GM21737 (cell line): ENCODE data around the gene PSENEN.

Experiments
- ATAC-seq: cut with Tn5 transposase; IDR thresholded peaks from one replicate; pipeline ENCODE4 v1.9.1; 2021; ENCODE audit warnings: mild to moderate bottlenecking, moderate library complexity; ENCODE audit not compliant: unreplicated experiment

Gene PSENEN, protein sequence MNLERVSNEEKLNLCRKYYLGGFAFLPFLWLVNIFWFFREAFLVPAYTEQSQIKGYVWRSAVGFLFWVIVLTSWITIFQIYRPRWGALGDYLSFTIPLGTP

GRCh38 chr19:35745328-35746086 is at the start of gene PSENEN, which contains the start of gene U2AF1L4:
PSENEN (plus strand) TSS chr19:35745651; CDS start chr19:35745931, 280 bp downstream.
U2AF1L4 (minus strand) TSS chr19:35745418; CDS start chr19:35745391, 27 bp downstream.
- ATAC-seq: peak; percentile 35

DNA sequence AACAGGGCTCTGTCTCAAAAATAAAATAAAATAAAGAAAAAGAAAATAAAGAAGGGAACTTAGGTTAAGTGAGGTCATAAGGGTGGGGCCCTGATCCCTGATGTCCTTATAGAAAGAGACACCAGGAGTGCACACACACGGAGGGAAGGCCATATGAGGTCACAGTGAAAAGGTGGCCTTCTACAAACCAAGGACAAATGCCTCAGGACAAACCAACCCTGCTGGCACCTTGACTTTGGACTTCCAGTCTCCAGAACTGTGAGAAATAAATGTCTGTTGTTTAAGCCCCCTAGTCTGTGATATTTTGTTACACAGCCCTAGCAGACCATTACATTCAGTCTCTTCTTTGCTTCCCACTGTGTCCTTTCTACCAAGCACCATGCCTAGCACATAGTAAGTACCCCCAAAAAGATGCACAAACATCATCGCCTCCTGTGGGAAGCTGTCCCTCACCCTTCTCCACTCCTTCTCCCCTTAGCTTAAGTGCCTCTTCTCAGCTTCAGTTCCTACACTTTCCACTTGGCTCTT is 49.5 kb upstream of the PSENEN start:
- no peak for ATAC-seq

DNA sequence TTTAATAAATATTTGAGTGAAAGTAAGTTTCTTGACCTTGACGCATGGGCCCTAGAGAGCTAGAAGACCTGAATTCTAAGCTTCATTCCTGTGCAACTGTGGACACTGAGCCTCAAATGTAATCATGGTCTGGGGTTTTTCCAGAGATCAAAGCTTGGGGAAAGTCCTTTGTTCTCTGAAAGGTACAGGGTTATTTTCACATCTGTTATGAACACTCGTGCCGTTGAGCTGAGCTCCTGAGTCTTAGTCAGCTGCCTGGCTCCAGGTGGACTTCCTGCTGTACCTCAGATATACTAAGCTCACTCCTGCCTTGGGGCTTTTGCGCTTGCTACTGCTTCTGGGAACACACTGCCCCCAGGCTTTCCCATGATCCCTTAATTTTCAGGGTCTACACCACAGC is 48.6 kb upstream of the PSENEN start:
- no peak for ATAC-seq

GRCh38 chr19:35702223-35703012 is 43.0 kb upstream of the PSENEN start:
- peak; percentile 95 for ATAC-seq

DNA sequence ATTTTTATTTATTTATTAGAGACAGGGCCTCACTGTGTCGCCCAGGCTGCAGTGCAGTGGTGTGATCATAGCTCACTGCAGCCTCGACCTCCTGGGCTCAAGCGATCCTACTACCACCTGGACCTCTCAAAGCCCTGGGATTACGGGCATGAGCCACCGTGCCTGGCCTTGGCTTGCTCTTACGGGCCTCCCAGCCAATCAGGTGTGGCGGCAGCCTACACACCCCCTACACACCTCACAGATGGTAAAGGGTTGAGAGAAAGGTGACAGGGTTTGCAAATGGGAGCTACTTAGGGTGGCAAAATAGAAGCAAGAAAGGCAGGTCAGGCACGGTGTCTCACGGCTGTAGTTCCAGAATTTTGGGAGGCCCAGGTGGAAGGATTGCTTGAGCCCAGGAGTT is 42.1 kb upstream of the PSENEN start:
- no peak for ATAC-seq

DNA sequence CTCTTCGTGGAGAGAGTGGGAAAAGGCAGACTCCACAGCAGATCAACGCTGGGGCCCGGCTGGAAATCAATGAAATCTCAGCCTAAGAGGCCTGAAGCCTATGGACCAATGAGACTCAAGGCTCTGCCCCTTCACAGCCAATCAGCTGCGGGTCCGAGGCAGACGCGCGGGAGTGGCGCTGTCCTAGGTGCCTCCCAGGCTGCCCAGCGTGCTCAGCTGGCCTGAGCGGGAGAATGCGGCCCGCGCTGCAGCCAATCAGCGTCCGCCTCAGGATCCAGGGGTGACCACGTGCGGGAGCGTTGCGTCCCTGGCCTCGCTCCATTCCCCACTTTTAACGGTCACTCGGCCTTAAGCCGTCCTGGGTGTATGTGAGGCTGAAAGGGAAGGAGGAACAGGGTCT is 41.2 kb upstream of the PSENEN start, which contains the start of gene ZBTB32:
Gene ZBTB32, plus strand, starts transcription at position 341 of the 400 bp plus-strand sequence. CDS start 10,069 bp downstream, outside the sequence.
- ATAC-seq: no peak

GRCh38 chr19:35708391-35708790 is 37.1 kb upstream of the PSENEN start:
- ATAC-seq: no peak

- peak; percentile 35 for ATAC-seq
Measured at GRCh38 chr19:35710784-35711723, 34.4 kb upstream of the PSENEN start.

DNA sequence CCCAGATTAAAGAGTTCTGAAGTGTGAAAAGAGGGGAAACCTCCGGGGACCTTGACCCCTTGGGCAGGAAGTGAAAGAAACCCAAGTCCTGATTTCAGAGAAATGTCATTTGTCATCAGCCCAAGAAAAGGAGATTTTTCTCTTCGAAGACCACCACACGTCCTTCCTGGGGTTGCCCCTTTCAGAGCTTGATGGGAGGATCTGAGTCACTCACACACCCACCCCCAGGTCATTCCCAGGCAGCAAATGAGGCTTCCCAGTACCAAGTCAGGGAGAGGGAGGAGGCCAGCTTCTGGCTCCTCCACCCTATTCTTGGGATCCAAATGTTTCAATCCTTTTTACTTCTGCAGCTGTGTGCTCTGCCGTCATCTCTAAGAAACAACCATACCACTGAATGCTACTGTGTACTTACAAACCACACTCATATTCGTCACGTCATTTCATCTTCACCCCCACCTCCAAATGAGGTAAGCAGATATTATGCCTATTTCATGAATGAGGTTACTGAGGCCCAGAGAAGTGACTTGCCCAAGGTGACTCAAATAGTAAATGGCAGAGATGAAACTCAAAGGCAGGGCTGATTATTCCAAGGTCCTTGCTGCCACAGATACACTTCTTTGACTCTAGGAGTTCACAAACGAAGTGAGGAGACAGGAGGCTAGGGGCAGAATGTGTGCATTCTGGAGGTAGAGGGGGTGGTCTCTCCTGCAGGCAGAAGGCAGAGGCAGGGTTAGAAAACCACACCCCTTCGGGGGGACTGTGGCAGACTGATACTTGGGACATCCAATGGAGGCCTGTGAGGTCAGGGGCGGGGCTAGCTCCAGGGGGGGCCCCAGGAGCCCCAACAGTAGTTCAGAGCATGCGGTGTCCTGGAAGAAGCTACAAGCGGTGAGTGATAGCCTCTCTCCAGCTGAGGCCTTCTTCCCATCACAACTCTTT is 32.6 kb upstream of the PSENEN start:
- no peak for ATAC-seq

DNA sequence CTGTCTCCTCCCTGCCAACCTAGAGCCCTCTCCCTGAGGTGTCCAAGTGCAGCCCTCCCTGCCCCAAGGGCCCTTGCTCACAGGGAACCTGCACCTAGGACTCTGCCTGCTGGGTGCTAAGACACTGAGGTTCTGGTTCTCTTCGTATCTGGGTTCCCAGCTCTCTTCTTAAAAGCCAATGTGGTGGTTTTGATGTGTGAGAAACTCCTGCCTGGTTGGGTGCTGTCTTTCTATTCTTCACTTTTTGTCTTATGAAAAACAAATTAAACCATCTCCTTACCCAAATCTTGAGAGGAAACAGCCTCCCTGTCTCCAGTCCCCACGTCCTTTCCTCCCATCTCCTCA is 32.0 kb upstream of the PSENEN start:
- no peak for ATAC-seq

GRCh38 chr19:35713904-35714495 is 31.5 kb upstream of the PSENEN start:
- no peak for ATAC-seq

GRCh38 chr19:35714601-35715354 is 30.7 kb upstream of the PSENEN start:
- ATAC-seq: no peak

DNA sequence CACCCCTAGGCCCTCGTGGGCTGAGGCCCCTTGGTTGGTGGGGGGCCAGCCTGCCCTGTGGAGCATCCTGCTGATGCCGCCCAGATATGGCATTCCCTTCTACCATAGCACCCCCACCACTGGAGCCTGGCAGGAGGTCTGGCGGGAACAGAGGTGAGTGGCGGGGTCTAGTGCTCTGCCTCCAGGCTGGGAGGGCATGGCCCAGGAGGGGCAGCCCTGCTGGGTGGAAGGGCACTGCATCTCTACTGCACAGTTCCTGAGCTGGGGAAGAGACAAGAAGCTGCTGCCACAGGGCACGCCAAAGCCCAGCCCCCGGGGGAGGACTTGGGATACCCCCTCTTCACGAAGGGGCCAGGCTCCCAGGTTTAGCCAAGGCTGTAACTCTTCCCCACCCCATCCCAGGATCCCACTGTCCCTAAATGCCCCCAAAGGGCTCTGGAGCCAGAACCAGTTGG is 30.1 kb upstream of the PSENEN start:
- ATAC-seq: no peak

DNA sequence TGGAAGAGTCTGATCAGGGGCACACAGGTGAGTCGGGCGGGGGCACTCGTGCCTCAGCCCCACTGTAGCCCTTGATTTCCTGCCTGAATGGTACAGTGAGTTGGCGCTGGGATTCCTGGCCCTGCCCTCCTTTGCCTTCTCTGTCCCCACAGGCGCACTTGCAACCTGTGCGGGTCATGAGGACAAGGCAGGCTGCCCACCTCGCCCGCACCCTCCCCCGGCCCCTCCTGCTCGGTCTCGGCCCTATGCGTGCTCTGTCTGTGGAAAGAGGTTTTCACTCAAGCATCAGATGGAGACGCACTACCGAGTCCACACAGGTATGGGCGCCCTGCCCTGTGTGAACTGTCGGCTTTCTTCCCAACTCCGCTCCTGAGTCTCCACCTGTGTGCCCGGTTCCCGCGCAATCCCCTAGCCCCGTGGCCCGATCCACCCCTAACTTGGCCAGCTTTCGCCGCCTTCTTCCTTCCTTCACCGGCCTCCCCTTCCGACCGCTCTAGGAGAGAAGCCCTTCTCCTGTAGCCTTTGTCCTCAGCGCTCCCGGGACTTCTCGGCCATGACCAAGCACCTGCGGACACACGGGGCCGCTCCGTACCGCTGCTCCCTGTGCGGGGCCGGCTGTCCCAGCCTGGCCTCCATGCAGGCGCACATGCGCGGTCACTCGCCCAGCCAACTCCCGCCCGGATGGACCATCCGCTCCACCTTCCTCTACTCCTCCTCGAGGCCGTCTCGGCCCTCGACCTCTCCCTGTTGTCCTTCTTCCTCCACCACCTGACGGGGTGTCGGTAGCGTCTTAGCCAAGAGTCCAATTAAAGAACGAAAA is 29.3 kb upstream of the PSENEN start:
- no peak for ATAC-seq

DNA sequence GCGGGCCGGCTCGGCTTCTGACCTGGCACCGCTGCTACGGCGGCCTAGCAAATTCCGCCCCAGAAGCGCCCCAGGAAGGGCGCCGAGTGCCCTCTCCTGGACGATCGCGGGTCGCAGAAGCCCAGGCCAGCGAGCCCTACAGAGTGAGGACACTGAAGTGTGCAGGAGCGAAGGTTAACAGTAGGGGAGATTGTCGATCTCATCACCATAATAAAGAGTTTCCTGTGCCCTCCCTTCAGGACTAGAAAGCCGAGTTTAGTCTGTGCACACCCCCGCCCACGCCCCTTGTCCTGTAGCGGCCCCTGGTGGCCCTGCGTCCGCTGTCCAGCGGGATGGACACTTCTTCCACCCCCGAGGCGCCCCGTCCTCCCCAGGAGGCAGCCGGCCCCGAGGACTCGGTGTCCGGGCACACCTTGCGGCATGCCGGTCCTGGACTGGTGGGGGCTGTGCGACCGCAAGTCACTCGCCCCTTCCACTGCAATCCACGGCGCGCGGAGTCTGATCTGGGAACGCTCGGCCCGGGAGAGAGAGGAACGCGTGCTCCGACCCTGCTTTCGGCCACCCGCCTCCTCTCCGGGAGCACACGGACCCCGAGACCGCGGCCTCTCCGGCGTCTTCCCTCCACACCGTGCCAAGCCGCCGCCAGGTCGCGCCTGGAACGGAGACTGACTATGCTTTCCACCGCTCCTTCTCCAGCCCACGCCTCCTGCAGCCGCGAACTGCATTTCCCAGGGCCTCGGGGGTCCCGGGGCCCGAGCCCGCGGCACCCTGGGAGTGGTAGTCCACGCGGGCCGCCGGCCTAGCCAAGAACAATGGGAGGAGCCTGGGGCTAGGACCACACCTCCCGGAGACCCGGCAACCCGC is 28.4 kb upstream of the PSENEN start:
- ATAC-seq: peak; percentile 58

- ATAC-seq: no peak
Measured at GRCh38 chr19:35717665-35718344, 27.6 kb upstream of the PSENEN start, which contains the start of gene KMT2B. KMT2B (plus strand) TSS chr19:35718003; CDS start chr19:35718019, 16 bp downstream.
